ENCODE measurements around the gene ANKRD34C. TPM values are rescaled to one million over a fixed set of nuclear protein-coding genes. Genes with fewer than 3 reads are reported as not detected.

Gene ANKRD34C
- total RNA-seq: under 1 TPM in 1 of 2 donors, not detected in 1; 0.20 TPM

DNA sequence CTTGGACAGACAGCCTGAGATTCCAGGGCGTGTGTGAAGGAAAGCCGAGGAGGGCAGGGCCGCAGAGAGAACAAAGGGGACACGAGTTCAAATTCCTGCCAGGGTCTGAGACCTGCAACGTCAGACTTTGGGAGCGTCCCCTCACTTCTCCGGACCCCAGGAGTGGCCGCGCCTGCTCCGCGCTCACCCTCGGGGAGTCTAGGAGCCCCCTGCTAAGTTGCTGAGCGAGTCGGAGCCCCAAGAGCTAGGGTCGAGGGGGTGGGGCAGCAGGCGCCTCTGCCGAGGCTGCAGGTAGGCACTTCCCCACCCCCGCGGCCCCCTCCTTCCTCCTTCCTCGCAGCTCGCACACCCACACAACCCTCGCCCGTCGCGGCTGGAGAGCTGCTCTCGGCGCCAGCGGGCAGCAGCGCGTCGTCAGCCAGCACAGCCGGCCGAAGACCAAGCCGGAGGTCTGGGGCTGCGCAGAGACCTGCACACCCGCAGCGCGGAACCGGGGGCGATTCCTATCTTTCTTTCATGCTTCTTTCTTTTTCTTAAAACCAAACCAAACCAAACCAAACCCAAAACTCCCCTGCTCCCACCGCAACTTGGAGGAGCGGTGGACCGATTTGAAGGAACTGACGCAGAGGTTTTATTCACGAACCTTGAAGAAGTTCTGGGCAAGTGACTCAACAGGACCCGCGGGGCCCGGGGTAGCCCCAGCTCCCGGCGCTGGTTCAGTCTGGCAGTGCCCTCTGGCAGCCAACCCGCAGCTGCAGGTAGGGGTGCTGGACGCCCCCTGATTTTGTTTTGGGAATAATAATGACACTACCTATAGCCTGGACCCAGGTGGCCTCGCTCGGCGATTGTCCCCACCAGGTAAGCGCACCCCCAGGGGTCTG lies at the start of gene ANKRD34C:
ANKRD34C (plus strand) TSS at position 352 of the 881 bp plus-strand sequence. CDS start 10,563 bp downstream, outside the sequence.
- Histone ChIP-seq H3K4me3 (no peak within 1 kb of the TSS), H3K4me1 (no peaks in the 10 kb centered on the region), H3K9me3 (no peaks in the 10 kb centered on the region), H3K27ac (no peak within 1 kb of the TSS), H3K36me3 (no peaks in the 10 kb centered on the region), H3K27me3 (peaks cover 3 to 11% of the 10 kb centered on the region in 2 donors)
- TF ChIP-seq, protein P1, sequence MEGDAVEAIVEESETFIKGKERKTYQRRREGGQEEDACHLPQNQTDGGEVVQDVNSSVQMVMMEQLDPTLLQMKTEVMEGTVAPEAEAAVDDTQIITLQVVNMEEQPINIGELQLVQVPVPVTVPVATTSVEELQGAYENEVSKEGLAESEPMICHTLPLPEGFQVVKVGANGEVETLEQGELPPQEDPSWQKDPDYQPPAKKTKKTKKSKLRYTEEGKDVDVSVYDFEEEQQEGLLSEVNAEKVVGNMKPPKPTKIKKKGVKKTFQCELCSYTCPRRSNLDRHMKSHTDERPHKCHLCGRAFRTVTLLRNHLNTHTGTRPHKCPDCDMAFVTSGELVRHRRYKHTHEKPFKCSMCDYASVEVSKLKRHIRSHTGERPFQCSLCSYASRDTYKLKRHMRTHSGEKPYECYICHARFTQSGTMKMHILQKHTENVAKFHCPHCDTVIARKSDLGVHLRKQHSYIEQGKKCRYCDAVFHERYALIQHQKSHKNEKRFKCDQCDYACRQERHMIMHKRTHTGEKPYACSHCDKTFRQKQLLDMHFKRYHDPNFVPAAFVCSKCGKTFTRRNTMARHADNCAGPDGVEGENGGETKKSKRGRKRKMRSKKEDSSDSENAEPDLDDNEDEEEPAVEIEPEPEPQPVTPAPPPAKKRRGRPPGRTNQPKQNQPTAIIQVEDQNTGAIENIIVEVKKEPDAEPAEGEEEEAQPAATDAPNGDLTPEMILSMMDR (IDR thresholded peaks at IDR 0.05): no peak
- no peak for DNase-seq (ENCODE audit: low spot score)

DNA sequence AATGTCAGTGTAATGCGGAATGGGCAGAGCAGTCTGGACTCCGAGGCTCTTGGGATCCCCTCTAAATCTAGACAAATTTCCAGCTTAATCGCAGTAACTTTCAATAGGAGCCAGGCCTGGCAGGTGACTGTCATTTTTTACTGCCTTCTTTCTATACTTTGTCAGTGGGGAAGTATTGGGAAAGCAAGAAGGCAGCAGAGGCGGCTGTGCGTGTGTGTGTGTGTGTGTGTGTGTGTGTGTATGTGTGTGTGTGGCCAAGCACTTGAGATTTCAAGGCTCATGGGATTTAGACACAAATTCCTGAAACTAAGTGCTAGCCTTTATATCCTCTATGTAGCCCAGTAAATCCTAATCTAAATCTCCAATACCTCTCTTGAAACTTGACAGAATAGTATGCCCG lies 49.3 kb upstream of the ANKRD34C start:
- H3K36me3 ChIP-seq: no peaks in the 10 kb centered on the region
- no peaks in the 10 kb centered on the region for H3K4me1 ChIP-seq
- DNase-seq (ENCODE audit: low spot score): no peak
- TF ChIP-seq, protein P1 (IDR thresholded peaks at IDR 0.05): no peak
- no peak overlapping the region for H3K4me3 ChIP-seq
- H3K9me3 ChIP-seq: peaks cover 0 to 11% of the 10 kb centered on the region in 2 donors
- no peak overlapping the region for H3K27ac ChIP-seq
- H3K27me3 ChIP-seq: no peaks in the 10 kb centered on the region

DNA sequence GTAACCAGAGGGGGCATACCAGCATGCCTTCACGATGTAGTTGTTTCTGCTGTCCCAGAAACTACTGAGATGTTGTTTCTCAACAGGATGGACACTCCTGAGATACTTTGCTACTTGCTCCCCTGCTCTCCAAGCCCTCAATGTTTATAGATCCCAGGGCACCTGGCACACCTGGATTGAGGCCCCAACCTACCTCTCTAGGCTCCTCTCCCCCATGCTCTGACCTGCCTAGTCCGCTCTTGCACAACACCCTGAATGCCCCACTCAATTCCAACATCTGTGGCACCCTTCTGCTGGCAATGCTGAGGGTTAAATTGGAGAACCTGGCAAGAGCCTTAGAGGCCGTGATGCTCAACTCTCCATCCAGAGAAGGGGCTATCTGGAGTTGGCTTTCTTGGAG lies 42.5 kb upstream of the ANKRD34C start:
- no peak for DNase-seq (ENCODE audit: low spot score)
- no peaks in the 10 kb centered on the region for H3K36me3 ChIP-seq
- TF ChIP-seq, protein P1 (IDR thresholded peaks at IDR 0.05): no peak

DNA sequence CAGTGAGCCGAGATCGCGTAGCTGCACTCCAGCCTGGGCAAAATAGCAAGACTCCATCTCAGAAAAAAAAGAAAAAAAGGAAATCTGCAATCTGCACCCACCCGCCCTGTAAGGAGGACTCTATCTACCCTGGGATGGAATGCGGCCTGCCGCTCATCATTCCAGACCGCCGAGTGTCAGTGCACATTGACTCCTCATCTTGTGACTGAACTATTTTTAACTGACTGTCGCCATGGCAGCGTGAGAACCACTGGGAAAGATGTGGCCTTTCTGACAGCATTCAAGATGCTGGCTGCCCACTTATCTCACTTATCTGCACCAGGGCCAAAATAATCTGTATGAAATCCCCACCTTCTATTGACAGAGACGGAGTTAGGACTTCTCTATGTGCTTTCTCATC lies 38.8 kb upstream of the ANKRD34C start:
- H3K27ac ChIP-seq: no peak overlapping the region
- H3K4me1 ChIP-seq: peaks cover 0 to 12% of the 10 kb centered on the region in 2 donors
- no peaks in the 10 kb centered on the region for H3K27me3 ChIP-seq
- TF ChIP-seq, protein P1 (IDR thresholded peaks at IDR 0.05): no peak
- DNase-seq (ENCODE audit: low spot score): peak; percentile 60
- no peaks in the 10 kb centered on the region for H3K9me3 ChIP-seq
- no peak overlapping the region for H3K4me3 ChIP-seq
- no peaks in the 10 kb centered on the region for H3K36me3 ChIP-seq

More for the DNA sequence above, 42.5 kb upstream of the ANKRD34C start:
- Histone ChIP-seq H3K27me3 (no peaks in the 10 kb centered on the region), H3K4me1 (peaks cover 0 to 12% of the 10 kb centered on the region in 2 donors), H3K9me3 (no peaks in the 10 kb centered on the region), H3K4me3 (no peak overlapping the region), H3K27ac (no peak overlapping the region)

DNA sequence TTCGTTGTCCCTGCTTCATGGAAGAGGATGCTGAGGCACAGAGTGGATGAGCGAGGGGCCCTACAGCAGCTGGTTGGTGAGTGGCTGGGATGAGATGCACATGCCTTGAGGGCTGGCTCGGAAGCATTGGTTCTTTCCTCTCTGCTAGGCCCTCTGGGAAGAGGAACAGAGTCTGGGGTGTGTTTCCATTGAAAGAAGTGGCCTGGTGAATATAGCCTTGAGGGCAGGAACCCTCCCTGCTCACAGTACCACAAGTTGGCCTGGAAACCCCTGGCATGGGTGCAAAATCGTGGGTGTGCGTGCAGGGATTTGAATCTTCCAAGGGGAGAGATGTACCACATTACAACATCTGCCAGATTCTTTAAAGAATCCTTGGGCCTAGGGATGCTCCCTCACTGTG lies 37.6 kb upstream of the ANKRD34C start:
- no peak for DNase-seq (ENCODE audit: low spot score)
- Histone ChIP-seq H3K27ac (no peak overlapping the region), H3K36me3 (no peaks in the 10 kb centered on the region), H3K9me3 (no peaks in the 10 kb centered on the region), H3K4me3 (no peak overlapping the region), H3K4me1 (peaks cover 0 to 12% of the 10 kb centered on the region in 2 donors), H3K27me3 (no peaks in the 10 kb centered on the region)
- TF ChIP-seq, protein P1 (IDR thresholded peaks at IDR 0.05): no peak

Measured in right atrium auricular region (tissue), 2 donors.